GM12878 (cell line): ENCODE results near the gene COA1. TPM values are rescaled to one million over a fixed set of nuclear protein-coding genes. Genes with fewer than 3 reads are reported as not detected.

ENCODE experiments used
- ATAC-seq: fragments of 200-7000 bp; cut with Tn5 transposase; 3 replicates; pipeline ENCODE4 v1.9.1; 2020; ENCODE audit warnings: mild to moderate bottlenecking, moderate library complexity
- BruUV-seq: library from RNA; stranded (reverse); fragments of 400-500 nt; replicated peaks from 2 replicates; lab custom pipeline; 2021; lab: Mats Ljungman, UMichigan
- CTCF ChIA-PET: fragments of 300-600 bp; sonication (Branson Sonifier 250); formaldehyde crosslinking; extraction: SDS; loops from one replicate; lab custom pipeline; 2021; ENCODE audit warnings: inconsistent platforms; lab: Yijun Ruan, JAX
- POLR2A ChIA-PET: fragments of 350-600 bp; formaldehyde crosslinking; extraction: SDS; loops from one replicate; lab custom pipeline; 2021; ENCODE audit warnings: inconsistent platforms; lab: Charles Lee
- RAD21 ChIA-PET: fragments of 300-600 bp; sonication (Branson Sonifier 250); formaldehyde crosslinking; loops from one replicate; lab custom pipeline; 2023; ENCODE audit warnings: antibody characterized with exemption; ENCODE audit not compliant: unreplicated experiment; lab: Charles Lee
- SMC1A ChIA-PET: fragments of 300-600 bp; sonication (Branson Sonifier 250); formaldehyde crosslinking; loops from one replicate; lab custom pipeline; 2023; ENCODE audit not compliant: unreplicated experiment, uncharacterized antibody; lab: Charles Lee
- DNase-seq: peaks from one replicate; pipeline ENCODE4 v3.0.0-alpha.2; 2011; ENCODE audit warnings: low read depth, low spot score
- FAIRE-seq: peaks from 3 replicates; lab custom pipeline; 2011; peaks lifted over from hg19 to GRCh38; lab: Jason Lieb, UNC
- H2AFZ ChIP-seq: 2 replicates; pipeline ENCODE4 v1.6.0; 2011; ENCODE audit warnings: low read depth, low read length, control low read depth; ENCODE audit not compliant: control insufficient read depth
- H3K27ac ChIP-seq: 2 replicates; pipeline ENCODE4 v1.5.1; 2011; ENCODE audit warnings: control low read depth; ENCODE audit not compliant: control insufficient read depth, insufficient read depth
- H3K27me3 ChIP-seq, 2 experiments: replicated peaks in 1 of 2; 2 replicates each; pipeline versions ENCODE4 v1.6.0 to v1.6.1; 2011; ENCODE audit warnings: low read length in 1 of 2; ENCODE audit not compliant: control insufficient read depth in 2 of 2, insufficient read depth in 2 of 2
- H3K36me3 ChIP-seq, 2 experiments: 2 replicates each; pipeline ENCODE4 v1.5.1; 2011; ENCODE audit warnings: low read length in 1 of 2; ENCODE audit not compliant: control insufficient read depth in 2 of 2, insufficient read depth in 2 of 2
- H3K4me1 ChIP-seq: 2 replicates; pipeline ENCODE4 v1.6.1; 2011; ENCODE audit warnings: mild to moderate bottlenecking, low read length, moderate library complexity, mixed read lengths; ENCODE audit not compliant: control insufficient read depth, insufficient read depth
- H3K4me2 ChIP-seq: 2 replicates; pipeline ENCODE4 v1.6.0; 2011; ENCODE audit warnings: control low read depth; ENCODE audit not compliant: control insufficient read depth, insufficient read depth
- H3K4me3 ChIP-seq: fragments of 200-600 bp; sonication (generic); 2 replicates; pipeline ENCODE4 v1.5.1; 2016
- H3K79me2 ChIP-seq: 2 replicates; pipeline ENCODE4 v1.6.0; 2011; ENCODE audit warnings: low read length; ENCODE audit not compliant: control insufficient read depth, insufficient read depth
- H3K9ac ChIP-seq: 2 replicates; pipeline ENCODE4 v1.8.0; 2011; ENCODE audit warnings: low read length, control low read depth, mixed read lengths; ENCODE audit not compliant: control insufficient read depth, insufficient read depth
- H3K9me3 ChIP-seq: replicated peaks from 3 replicates; pipeline ENCODE4 v1.5.1; 2011; ENCODE audit warnings: mild to moderate bottlenecking, low read length; ENCODE audit not compliant: control insufficient read depth, insufficient read depth
- H4K20me1 ChIP-seq: 2 replicates; pipeline ENCODE4 v1.6.0; 2011; ENCODE audit not compliant: control insufficient read depth, insufficient read depth
- BACH1 ChIP-seq: fragments of 450-650 bp; IDR thresholded peaks from 2 replicates; pipeline ENCODE4 v1.6.1; 2017; ENCODE audit warnings: mild to moderate bottlenecking, borderline replicate concordance
- CREM ChIP-seq: IDR thresholded peaks from 2 replicates; pipeline ENCODE4 v1.6.1; 2014; ENCODE audit warnings: antibody characterized with exemption, low read depth
- IKZF1 ChIP-seq: fragments of 450-650 bp; conservative IDR thresholded peaks from 2 replicates; pipeline ENCODE4 v1.6.1; 2017; ENCODE audit warnings: antibody characterized with exemption, mild to moderate bottlenecking
- IKZF2 ChIP-seq, 2 experiments: fragments of 450-650 bp; IDR thresholded peaks; 2 replicates each; pipeline ENCODE4 v1.6.1; 2017; ENCODE audit warnings: mild to moderate bottlenecking in 2 of 2, moderate library complexity in 2 of 2
- RELA ChIP-seq: fragments of 450-650 bp; IDR thresholded peaks from 2 replicates; pipeline ENCODE4 v1.8.0; 2014; ENCODE audit warnings: borderline replicate concordance; ENCODE audit not compliant: partially characterized antibody
- RUNX3 ChIP-seq: IDR thresholded peaks from 2 replicates; pipeline ENCODE4 v1.6.1; 2012; ENCODE audit warnings: low read length, inconsistent platforms
- SPI1 ChIP-seq: IDR thresholded peaks from 2 replicates; pipeline ENCODE4 v1.6.1; 2011; ENCODE audit warnings: low read depth, mild to moderate bottlenecking, low read length, moderate library complexity, borderline replicate concordance; ENCODE audit not compliant: insufficient read depth
- WGBS: methylation state at CpG from one replicate; pipeline ENCODE4 v1.1.6; 2016; ENCODE audit warnings: low lambda C conversion rate; ENCODE audit not compliant: insufficient replicate concordance, insufficient coverage; ENCODE audit errors: missing lambda C conversion rate; 5-methylcytosine and 5-hydroxymethylcytosine counted together
- in situ Hi-C: fragments of 300-500 bp; cut with MboI; formaldehyde crosslinking; loops from 9 replicates; pipeline ENCODE4 v1.14.3; 2018; ENCODE audit warnings: mixed read lengths
- intact Hi-C: fragments of 100-400 bp; cut with micrococcal nuclease; formaldehyde crosslinking; loops from one replicate; pipeline ENCODE4 v1.14.2; 2022; ENCODE audit not compliant: unreplicated experiment
- polyA plus RNA-seq, 11 experiments: library from polyadenylated mRNA; depleted of rRNA in 4 of 11; unstranded in 6 of 11; stranded (reverse) in 5 of 11; fragments of >200 nt; fragmentation: Nextera tagmentation in 4 of 11; fragmentation: Illumina TruSeq in 1 of 11; extraction: Ambion mirVana in 4 of 11; extraction: Trizol in 1 of 11; gene quantifications; 1 replicate in 1 of 11; 2 replicates in 10 of 11; pipeline versions ENCODE4 v1.2.1 to v1.2.3, GENCODE V29; 2011 to 2016; ENCODE audit warnings: inconsistent platforms in 2 of 11, missing spikeins in 2 of 11, low read depth in 1 of 11
- total RNA-seq, 4 experiments: library from RNA; depleted of rRNA in 3 of 4; stranded (reverse); fragments of >200 nt in 3 of 4; fragmentation: Illumina TruSeq in 1 of 4; extraction: Trizol in 1 of 4; gene quantifications; 2 replicates each; pipeline versions ENCODE4 v1.2.1 to v1.2.3, GENCODE V29; 2013 to 2021
- TF ChIP-seq, protein P1 (sequence below): fragments of 450-650 bp; IDR thresholded peaks from 2 replicates; pipeline ENCODE4 v1.6.1; 2017; ENCODE audit warnings: mild to moderate bottlenecking, moderate library complexity
- TF ChIP-seq, protein P2 (sequence below): fragments of 450-650 bp; IDR thresholded peaks from 2 replicates; pipeline ENCODE4 v1.6.1; 2016; ENCODE audit warnings: mild to moderate bottlenecking, moderate library complexity, borderline replicate concordance
- TF ChIP-seq, protein P3 (sequence below): fragments of 450-650 bp; IDR thresholded peaks from 2 replicates; pipeline ENCODE4 v1.6.1; 2017; ENCODE audit warnings: mild to moderate bottlenecking, moderate library complexity

The COA1 gene
- total and polyA plus RNA-seq, 10 of the 15 experiments (the other 5 are each of a cell fraction or from before 2014, with no cell fraction given) = 83.1 to 258 (median 111) TPM

- Histone ChIP-seq H3K9ac (peak overlapping the region; percentile 74; the same call in 1 of the 2 replicates), H3K27me3 (no peaks in the 10 kb centered on the region), H2AFZ (no peak overlapping the region), H3K27ac (peak overlapping the region; percentile 99), H3K9me3 (no peaks in the 10 kb centered on the region), H3K4me1 (peaks cover 49% of the 10 kb centered on the region), H3K36me3 (peaks cover 19 to 28% of the 10 kb centered on the region in 2 experiments), H3K4me3 (peak overlapping the region; percentile 58; the same call in 1 of the 2 replicates), H3K79me2 (peaks cover 35% of the 10 kb centered on the region), H4K20me1 (peaks cover under 1% of the 10 kb centered on the region; the same call in 1 of the 2 replicates), H3K4me2 (peak overlapping the region; percentile 98)
- ChIA-PET POLR2A (interaction anchor here (0.9 to 10.0 kb wide), 7 partner anchors 8 to 63 kb away, joined by 3 to 138 read pairs (median 6); partner anchors contain the start of gene STK17A), SMC1A (interaction anchor here (0.7 to 13.8 kb wide), 19 partner anchors 15 to 157 kb away, joined by 3 to 177 read pairs (median 4); partner anchors contain the start of gene STK17A), RAD21 (interaction anchor here (1.0 to 10.8 kb wide), 8 partner anchors 17 to 84 kb away, joined by 3 to 280 read pairs (median 8); partner anchors contain the start of genes COA1 and STK17A), CTCF (interaction anchor here (1.1 to 10.7 kb wide), 8 partner anchors 11 to 192 kb away, joined by 3 to 183 read pairs (median 6); partner anchors contain the start of gene STK17A)
- 18% methylated on average over 3 of the region's 3 CpGs for WGBS
- FAIRE-seq = no peak
- ATAC-seq = no peak
- no peak for DNase-seq
- intact Hi-C loops = no loop called here
- BruUV-seq = no TSS peak
- in situ Hi-C loops = no loop called here
- TF ChIP-seq, protein P1, sequence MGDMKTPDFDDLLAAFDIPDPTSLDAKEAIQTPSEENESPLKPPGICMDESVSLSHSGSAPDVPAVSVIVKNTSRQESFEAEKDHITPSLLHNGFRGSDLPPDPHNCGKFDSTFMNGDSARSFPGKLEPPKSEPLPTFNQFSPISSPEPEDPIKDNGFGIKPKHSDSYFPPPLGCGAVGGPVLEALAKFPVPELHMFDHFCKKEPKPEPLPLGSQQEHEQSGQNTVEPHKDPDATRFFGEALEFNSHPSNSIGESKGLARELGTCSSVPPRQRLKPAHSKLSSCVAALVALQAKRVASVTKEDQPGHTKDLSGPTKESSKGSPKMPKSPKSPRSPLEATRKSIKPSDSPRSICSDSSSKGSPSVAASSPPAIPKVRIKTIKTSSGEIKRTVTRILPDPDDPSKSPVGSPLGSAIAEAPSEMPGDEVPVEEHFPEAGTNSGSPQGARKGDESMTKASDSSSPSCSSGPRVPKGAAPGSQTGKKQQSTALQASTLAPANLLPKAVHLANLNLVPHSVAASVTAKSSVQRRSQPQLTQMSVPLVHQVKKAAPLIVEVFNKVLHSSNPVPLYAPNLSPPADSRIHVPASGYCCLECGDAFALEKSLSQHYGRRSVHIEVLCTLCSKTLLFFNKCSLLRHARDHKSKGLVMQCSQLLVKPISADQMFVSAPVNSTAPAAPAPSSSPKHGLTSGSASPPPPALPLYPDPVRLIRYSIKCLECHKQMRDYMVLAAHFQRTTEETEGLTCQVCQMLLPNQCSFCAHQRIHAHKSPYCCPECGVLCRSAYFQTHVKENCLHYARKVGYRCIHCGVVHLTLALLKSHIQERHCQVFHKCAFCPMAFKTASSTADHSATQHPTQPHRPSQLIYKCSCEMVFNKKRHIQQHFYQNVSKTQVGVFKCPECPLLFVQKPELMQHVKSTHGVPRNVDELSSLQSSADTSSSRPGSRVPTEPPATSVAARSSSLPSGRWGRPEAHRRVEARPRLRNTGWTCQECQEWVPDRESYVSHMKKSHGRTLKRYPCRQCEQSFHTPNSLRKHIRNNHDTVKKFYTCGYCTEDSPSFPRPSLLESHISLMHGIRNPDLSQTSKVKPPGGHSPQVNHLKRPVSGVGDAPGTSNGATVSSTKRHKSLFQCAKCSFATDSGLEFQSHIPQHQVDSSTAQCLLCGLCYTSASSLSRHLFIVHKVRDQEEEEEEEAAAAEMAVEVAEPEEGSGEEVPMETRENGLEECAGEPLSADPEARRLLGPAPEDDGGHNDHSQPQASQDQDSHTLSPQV = no peak
- TF ChIP-seq, protein P2, sequence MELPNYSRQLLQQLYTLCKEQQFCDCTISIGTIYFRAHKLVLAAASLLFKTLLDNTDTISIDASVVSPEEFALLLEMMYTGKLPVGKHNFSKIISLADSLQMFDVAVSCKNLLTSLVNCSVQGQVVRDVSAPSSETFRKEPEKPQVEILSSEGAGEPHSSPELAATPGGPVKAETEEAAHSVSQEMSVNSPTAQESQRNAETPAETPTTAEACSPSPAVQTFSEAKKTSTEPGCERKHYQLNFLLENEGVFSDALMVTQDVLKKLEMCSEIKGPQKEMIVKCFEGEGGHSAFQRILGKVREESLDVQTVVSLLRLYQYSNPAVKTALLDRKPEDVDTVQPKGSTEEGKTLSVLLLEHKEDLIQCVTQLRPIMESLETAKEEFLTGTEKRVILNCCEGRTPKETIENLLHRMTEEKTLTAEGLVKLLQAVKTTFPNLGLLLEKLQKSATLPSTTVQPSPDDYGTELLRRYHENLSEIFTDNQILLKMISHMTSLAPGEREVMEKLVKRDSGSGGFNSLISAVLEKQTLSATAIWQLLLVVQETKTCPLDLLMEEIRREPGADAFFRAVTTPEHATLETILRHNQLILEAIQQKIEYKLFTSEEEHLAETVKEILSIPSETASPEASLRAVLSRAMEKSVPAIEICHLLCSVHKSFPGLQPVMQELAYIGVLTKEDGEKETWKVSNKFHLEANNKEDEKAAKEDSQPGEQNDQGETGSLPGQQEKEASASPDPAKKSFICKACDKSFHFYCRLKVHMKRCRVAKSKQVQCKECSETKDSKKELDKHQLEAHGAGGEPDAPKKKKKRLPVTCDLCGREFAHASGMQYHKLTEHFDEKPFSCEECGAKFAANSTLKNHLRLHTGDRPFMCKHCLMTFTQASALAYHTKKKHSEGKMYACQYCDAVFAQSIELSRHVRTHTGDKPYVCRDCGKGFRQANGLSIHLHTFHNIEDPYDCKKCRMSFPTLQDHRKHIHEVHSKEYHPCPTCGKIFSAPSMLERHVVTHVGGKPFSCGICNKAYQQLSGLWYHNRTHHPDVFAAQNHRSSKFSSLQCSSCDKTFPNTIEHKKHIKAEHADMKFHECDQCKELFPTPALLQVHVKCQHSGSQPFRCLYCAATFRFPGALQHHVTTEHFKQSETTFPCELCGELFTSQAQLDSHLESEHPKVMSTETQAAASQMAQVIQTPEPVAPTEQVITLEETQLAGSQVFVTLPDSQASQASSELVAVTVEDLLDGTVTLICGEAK = no peak
- TF ChIP-seq RUNX3 (peak; percentile 53), CREM (no peak), RELA (no peak), IKZF2 (IDR thresholded peaks at IDR 0.05) (peak in 1 of 2 experiments; percentile 45; a peak in 2 of 4 replicates), SPI1 (peak; percentile 36; the same call in 1 of the 2 replicates), IKZF1 (peak; percentile 59; the same call in 1 of the 2 replicates), BACH1 (no peak)
- TF ChIP-seq, protein P3, sequence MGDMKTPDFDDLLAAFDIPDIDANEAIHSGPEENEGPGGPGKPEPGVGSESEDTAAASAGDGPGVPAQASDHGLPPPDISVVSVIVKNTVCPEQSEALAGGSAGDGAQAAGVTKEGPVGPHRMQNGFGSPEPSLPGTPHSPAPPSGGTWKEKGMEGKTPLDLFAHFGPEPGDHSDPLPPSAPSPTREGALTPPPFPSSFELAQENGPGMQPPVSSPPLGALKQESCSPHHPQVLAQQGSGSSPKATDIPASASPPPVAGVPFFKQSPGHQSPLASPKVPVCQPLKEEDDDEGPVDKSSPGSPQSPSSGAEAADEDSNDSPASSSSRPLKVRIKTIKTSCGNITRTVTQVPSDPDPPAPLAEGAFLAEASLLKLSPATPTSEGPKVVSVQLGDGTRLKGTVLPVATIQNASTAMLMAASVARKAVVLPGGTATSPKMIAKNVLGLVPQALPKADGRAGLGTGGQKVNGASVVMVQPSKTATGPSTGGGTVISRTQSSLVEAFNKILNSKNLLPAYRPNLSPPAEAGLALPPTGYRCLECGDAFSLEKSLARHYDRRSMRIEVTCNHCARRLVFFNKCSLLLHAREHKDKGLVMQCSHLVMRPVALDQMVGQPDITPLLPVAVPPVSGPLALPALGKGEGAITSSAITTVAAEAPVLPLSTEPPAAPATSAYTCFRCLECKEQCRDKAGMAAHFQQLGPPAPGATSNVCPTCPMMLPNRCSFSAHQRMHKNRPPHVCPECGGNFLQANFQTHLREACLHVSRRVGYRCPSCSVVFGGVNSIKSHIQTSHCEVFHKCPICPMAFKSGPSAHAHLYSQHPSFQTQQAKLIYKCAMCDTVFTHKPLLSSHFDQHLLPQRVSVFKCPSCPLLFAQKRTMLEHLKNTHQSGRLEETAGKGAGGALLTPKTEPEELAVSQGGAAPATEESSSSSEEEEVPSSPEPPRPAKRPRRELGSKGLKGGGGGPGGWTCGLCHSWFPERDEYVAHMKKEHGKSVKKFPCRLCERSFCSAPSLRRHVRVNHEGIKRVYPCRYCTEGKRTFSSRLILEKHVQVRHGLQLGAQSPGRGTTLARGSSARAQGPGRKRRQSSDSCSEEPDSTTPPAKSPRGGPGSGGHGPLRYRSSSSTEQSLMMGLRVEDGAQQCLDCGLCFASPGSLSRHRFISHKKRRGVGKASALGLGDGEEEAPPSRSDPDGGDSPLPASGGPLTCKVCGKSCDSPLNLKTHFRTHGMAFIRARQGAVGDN = no peak
Measured at GRCh38 chr7:43645699-43646226, 83.6 kb downstream of the COA1 start.
